ENCODE results near the gene DYNC1I1. TPM values are rescaled to one million over a fixed set of nuclear protein-coding genes. Genes with fewer than 3 reads are reported as not detected.

DYNC1I1 gene
- total RNA-seq, 1 donor from 2014 or later: 0.79 TPM

DNA sequence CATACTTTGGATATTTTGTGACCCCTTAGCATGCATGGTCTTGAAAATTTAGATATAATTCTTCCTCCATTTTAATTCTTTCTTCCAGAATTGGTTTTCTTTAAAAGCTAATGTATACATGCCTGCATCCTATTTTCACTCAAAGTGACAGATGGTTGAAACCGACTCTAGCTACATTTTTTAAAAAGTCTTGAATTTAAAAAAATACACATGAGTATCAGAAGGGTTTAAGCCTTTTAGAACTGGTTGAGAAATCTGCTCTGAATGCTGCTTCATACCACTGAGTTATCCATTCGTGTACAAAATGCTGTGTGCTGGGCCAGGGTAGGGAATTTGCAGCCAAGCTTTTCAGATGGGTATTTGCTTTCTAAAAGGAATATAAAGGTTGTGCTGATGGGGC is 16.5 kb downstream of the DYNC1I1 start:
- H3K27me3 ChIP-seq: no peaks in the 10 kb centered on the region
- no peak overlapping the region for H3K27ac ChIP-seq
- H3K9ac ChIP-seq: no peak overlapping the region
- no peaks in the 10 kb centered on the region for H4K20me1 ChIP-seq (ENCODE audit: low read depth)
- H3K36me3 ChIP-seq: no peaks in the 10 kb centered on the region
- Mint-ChIP-seq H3K9me3 (no peaks in the 10 kb centered on the region), H3K27me3 (ENCODE audit: insufficient read depth, low read depth) (no peaks in the 10 kb centered on the region), H3K36me3 (no peaks in the 10 kb centered on the region), H3K27ac (no peak overlapping the region), H3K4me3 (no peak overlapping the region), H3K4me1 (no peaks in the 10 kb centered on the region)
- no peaks in the 10 kb centered on the region for H3K4me1 ChIP-seq
- no peak overlapping the region for H2AFZ ChIP-seq (replicated peaks)
- DNase-seq (ENCODE audit: low spot score): no peak
- TF ChIP-seq EZH2 (IDR thresholded peaks at IDR 0.05) (no peak), EZH2phosphoT487 (IDR thresholded peaks at IDR 0.05) (no peak)
- TF ChIP-seq, protein P1, sequence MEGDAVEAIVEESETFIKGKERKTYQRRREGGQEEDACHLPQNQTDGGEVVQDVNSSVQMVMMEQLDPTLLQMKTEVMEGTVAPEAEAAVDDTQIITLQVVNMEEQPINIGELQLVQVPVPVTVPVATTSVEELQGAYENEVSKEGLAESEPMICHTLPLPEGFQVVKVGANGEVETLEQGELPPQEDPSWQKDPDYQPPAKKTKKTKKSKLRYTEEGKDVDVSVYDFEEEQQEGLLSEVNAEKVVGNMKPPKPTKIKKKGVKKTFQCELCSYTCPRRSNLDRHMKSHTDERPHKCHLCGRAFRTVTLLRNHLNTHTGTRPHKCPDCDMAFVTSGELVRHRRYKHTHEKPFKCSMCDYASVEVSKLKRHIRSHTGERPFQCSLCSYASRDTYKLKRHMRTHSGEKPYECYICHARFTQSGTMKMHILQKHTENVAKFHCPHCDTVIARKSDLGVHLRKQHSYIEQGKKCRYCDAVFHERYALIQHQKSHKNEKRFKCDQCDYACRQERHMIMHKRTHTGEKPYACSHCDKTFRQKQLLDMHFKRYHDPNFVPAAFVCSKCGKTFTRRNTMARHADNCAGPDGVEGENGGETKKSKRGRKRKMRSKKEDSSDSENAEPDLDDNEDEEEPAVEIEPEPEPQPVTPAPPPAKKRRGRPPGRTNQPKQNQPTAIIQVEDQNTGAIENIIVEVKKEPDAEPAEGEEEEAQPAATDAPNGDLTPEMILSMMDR (IDR thresholded peaks at IDR 0.05): no peak
- no peaks in the 10 kb centered on the region for H3K9me3 ChIP-seq (ENCODE audit: low read depth)
- H3K4me3 ChIP-seq: no peak overlapping the region
- H3K4me2 ChIP-seq: no peak overlapping the region
- H3K79me2 ChIP-seq (ENCODE audit: low read depth): no peaks in the 10 kb centered on the region
- no peaks in the 10 kb centered on the region for H3F3A ChIP-seq (ENCODE audit: low read depth)

DNA sequence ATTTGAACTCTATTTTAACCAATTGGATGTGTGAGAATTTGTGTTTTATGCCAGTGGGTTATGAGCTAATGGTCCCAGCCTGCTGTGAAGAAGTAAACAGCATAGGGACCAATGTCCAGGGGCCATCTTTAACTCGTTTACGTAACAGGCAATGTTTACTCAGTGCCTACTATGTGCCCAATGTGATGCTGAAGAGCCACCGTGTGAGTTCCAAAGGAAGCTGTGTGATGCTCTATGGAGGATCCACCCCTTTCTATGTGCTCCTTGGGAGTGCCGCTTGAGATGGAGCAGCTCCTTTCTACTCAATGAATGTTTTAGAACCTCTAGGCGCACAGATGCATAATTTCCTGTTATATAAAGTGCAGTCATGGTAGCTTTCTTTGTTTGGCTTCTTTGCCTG is 21.3 kb downstream of the DYNC1I1 start:
- no peak overlapping the region for H3K4me3 Mint-ChIP-seq
- no peak for TF ChIP-seq EZH2phosphoT487 (IDR thresholded peaks at IDR 0.05)
- TF ChIP-seq, protein P1 (IDR thresholded peaks at IDR 0.05): no peak
- no peak for TF ChIP-seq EZH2 (IDR thresholded peaks at IDR 0.05)
- no peak overlapping the region for H3K4me2 ChIP-seq
- H3K79me2 ChIP-seq (ENCODE audit: low read depth): no peaks in the 10 kb centered on the region
- H3K36me3 Mint-ChIP-seq: no peaks in the 10 kb centered on the region
- H3K9me3 ChIP-seq (ENCODE audit: low read depth): no peaks in the 10 kb centered on the region
- no peak overlapping the region for H2AFZ ChIP-seq (replicated peaks)
- no peaks in the 10 kb centered on the region for H3K4me1 Mint-ChIP-seq
- H3K4me1 ChIP-seq: peaks cover 8% of the 10 kb centered on the region
- no peaks in the 10 kb centered on the region for H3F3A ChIP-seq (ENCODE audit: low read depth)
- no peak overlapping the region for H3K4me3 ChIP-seq
- no peaks in the 10 kb centered on the region for H4K20me1 ChIP-seq (ENCODE audit: low read depth)
- no peak for DNase-seq (ENCODE audit: low spot score)
- no peak overlapping the region for H3K27ac Mint-ChIP-seq
- no peak overlapping the region for H3K27ac ChIP-seq
- H3K36me3 ChIP-seq: no peaks in the 10 kb centered on the region
- no peaks in the 10 kb centered on the region for H3K27me3 ChIP-seq
- H3K9ac ChIP-seq: no peak overlapping the region
- no peaks in the 10 kb centered on the region for H3K9me3 Mint-ChIP-seq
- no peaks in the 10 kb centered on the region for H3K27me3 Mint-ChIP-seq (ENCODE audit: insufficient read depth, low read depth)

DNA sequence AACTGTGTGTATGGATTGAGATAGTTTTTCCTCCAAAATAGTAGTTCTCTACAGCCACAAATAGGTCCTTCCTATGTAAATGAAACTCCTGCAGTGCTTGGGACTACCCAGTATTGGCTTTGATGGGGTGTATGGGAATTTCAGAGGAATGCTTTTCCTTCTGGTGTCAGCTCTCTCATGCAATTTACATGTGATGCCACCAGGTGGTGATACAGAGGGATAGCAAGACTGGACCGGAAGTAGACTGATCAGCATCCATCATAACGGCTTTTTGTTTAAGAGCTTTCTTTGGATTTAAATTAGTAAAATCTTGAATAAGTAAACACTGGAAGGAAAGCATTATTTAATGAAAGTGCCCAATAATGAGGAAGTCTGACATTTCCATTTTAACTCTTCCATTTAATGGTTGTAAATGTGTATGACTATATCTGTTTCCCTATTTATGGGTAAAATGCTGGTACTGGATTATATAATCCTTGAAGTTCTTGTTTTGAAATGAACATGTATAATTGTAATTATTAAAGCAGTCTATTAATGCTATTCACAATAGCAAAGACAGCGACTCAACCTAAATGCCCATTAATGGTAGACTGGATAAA is 22.7 kb downstream of the DYNC1I1 start:
- H3K27ac Mint-ChIP-seq: no peak overlapping the region
- H3K27me3 Mint-ChIP-seq (ENCODE audit: insufficient read depth, low read depth): no peaks in the 10 kb centered on the region
- no peak overlapping the region for H3K27ac ChIP-seq
- H3F3A ChIP-seq (ENCODE audit: low read depth): no peaks in the 10 kb centered on the region
- H3K36me3 ChIP-seq: no peaks in the 10 kb centered on the region
- no peak overlapping the region for H3K4me3 ChIP-seq
- H3K4me1 ChIP-seq: peaks cover 9% of the 10 kb centered on the region
- H3K9ac ChIP-seq: no peak overlapping the region
- H3K79me2 ChIP-seq (ENCODE audit: low read depth): no peaks in the 10 kb centered on the region
- no peaks in the 10 kb centered on the region for H3K4me1 Mint-ChIP-seq
- TF ChIP-seq, protein P1 (IDR thresholded peaks at IDR 0.05): peak; percentile 65
- no peak for TF ChIP-seq EZH2 (IDR thresholded peaks at IDR 0.05)
- H3K9me3 Mint-ChIP-seq: no peaks in the 10 kb centered on the region
- peak; percentile 55 for DNase-seq (ENCODE audit: low spot score)
- no peaks in the 10 kb centered on the region for H3K36me3 Mint-ChIP-seq
- H3K4me2 ChIP-seq: no peak overlapping the region
- no peak overlapping the region for H3K4me3 Mint-ChIP-seq
- H3K27me3 ChIP-seq: no peaks in the 10 kb centered on the region
- no peaks in the 10 kb centered on the region for H4K20me1 ChIP-seq (ENCODE audit: low read depth)
- H2AFZ ChIP-seq (replicated peaks): no peak overlapping the region
- no peaks in the 10 kb centered on the region for H3K9me3 ChIP-seq (ENCODE audit: low read depth)
